Measurements from ENCODE around the gene NRG2. TPM values are rescaled to one million over a fixed set of nuclear protein-coding genes. Genes with fewer than 3 reads are reported as not detected.

Gene NRG2
- total and polyA plus RNA-seq, 3 experiments from 2014 or later = 0.18 to 0.24 TPM; not detected in 1

DNA sequence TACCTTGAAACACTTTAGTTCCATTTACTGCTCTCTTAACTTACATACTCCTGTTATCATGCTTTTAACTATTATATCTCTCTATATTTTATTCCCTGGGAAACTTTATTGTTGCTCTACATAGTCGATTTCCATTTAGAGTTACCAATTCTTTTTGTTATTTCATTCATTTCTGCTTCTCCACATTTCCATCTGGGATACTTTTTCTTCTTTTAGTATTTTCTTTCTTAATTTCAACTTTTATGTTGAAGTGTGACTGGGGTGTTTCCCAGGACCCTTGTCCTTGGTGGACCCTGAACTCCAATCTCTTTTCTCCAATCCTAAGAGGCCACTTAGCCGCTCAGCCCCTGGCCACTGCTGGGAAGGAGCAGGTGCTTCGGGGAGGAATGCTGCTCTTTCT lies 211.5 kb downstream of the NRG2 start:
- H3K4me1 ChIP-seq (ENCODE audit: insufficient read depth, low read length) = no peaks in the 10 kb centered on the region
- ChIA-PET POLR2A (no interaction called here), CTCF (no interaction called here)
- no peaks in the 10 kb centered on the region for H3K36me3 ChIP-seq (ENCODE audit: insufficient read depth, low read length)
- H3K27ac Mint-ChIP-seq = no peak overlapping the region
- H3K27ac ChIP-seq (ENCODE audit: low read depth, low read length) = no peak overlapping the region
- H3K4me3 Mint-ChIP-seq = no peak overlapping the region
- no peak overlapping the region for H3K4me3 ChIP-seq (ENCODE audit: low read length)
- no peaks in the 10 kb centered on the region for H3K4me1 Mint-ChIP-seq
- no peaks in the 10 kb centered on the region for H3K9me3 Mint-ChIP-seq
- H3K36me3 Mint-ChIP-seq = peaks cover 0 to 8% (median 0%) of the 10 kb centered on the region in 3 donors
- no peaks in the 10 kb centered on the region for H3K9me3 ChIP-seq (ENCODE audit: low read length)
- H3K27me3 ChIP-seq (ENCODE audit: insufficient read depth, low read length, poor library complexity, severe bottlenecking) = no peaks in the 10 kb centered on the region
- DNase-seq = no peak
- H3K27me3 Mint-ChIP-seq = peaks cover 22 to 38% of the 10 kb centered on the region in 2 donors

DNA sequence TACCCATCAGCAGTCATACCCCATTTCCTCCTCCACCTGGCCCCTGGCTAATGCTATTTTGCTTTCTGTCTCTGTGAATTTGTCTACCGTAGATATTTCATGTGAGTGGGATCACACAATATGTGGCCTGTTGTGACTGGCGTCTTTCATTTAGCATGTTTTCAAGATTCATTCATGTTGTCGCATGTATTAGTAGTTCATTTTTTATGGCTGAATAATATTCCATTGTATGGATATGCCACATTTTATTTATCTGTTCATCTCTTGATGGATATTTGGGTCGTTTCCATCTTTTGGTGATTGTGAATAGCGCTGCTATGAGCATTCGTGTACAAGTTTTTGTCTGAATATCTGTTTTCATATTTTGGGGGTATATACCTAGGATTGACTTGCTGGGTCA lies 213.6 kb downstream of the NRG2 start:
- Histone ChIP-seq H3K4me3 (ENCODE audit: low read length) (no peak overlapping the region), H3K27ac (ENCODE audit: low read depth, low read length) (no peak overlapping the region), H3K9me3 (ENCODE audit: low read length) (no peaks in the 10 kb centered on the region), H3K4me1 (ENCODE audit: insufficient read depth, low read length) (no peaks in the 10 kb centered on the region), H3K36me3 (ENCODE audit: insufficient read depth, low read length) (no peaks in the 10 kb centered on the region), H3K27me3 (ENCODE audit: insufficient read depth, low read length, poor library complexity, severe bottlenecking) (no peaks in the 10 kb centered on the region)
- peaks cover 0 to 8% (median 0%) of the 10 kb centered on the region in 3 donors for H3K36me3 Mint-ChIP-seq
- DNase-seq = no peak
- H3K4me1 Mint-ChIP-seq = no peaks in the 10 kb centered on the region
- no peaks in the 10 kb centered on the region for H3K9me3 Mint-ChIP-seq
- no peak overlapping the region for H3K27ac Mint-ChIP-seq
- POLR2A ChIA-PET = no interaction called here
- H3K4me3 Mint-ChIP-seq = no peak overlapping the region
- CTCF ChIA-PET = no interaction called here
- H3K27me3 Mint-ChIP-seq = peaks cover 13 to 22% of the 10 kb centered on the region in 2 donors

DNA sequence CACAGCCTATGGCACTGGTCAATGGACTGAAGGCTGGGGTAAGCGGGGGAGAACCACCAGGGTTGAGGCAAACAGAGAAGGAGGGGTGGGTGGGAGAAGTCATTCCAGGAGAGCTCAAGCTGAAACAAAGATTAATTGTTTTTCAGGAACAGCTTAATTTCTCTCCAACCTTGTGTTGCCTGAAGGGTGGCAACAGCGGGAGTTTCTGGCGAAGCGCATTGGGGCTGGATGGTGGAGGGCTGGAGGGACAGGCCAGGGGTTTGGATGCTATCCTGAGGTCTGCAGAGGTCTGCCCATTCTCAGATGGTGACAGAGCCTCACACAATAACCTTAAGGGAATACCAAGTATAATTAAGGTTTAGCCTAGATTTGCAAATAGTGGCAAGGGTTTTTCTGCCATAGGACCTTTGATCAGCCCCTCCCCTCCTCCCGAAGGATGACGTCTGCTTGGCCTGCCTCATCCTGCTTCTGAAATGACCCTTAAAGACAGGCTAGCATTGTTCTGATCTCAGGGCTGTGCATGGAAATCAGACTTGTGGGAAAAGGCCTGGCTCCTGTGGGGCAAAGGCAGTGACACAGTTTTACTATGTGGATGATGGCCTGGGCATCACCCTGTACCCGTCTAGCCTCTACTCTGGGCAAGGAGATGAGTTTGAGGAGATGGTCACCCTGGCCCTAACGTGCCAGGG lies 214.7 kb downstream of the NRG2 start:
- Mint-ChIP-seq H3K36me3 (peaks cover 0 to 8% (median 0%) of the 10 kb centered on the region in 3 donors), H3K4me1 (no peaks in the 10 kb centered on the region), H3K27ac (no peak overlapping the region), H3K4me3 (no peak overlapping the region), H3K9me3 (no peaks in the 10 kb centered on the region), H3K27me3 (peaks cover 7 to 19% of the 10 kb centered on the region in 2 donors)
- CTCF ChIA-PET = no interaction called here
- no peaks in the 10 kb centered on the region for H3K4me1 ChIP-seq (ENCODE audit: insufficient read depth, low read length)
- H3K4me3 ChIP-seq (ENCODE audit: low read length) = no peak overlapping the region
- POLR2A ChIA-PET = interaction anchor here (0.5 kb wide), 1 partner anchor 13 kb away, joined by 7 read pairs; no protein-coding TSS in a partner anchor
- DNase-seq = peak in 1 of 5 donors; percentile 21
- H3K27ac ChIP-seq (ENCODE audit: low read depth, low read length) = no peak overlapping the region
- no peaks in the 10 kb centered on the region for H3K36me3 ChIP-seq (ENCODE audit: insufficient read depth, low read length)
- no peaks in the 10 kb centered on the region for H3K9me3 ChIP-seq (ENCODE audit: low read length)
- H3K27me3 ChIP-seq (ENCODE audit: insufficient read depth, low read length, poor library complexity, severe bottlenecking) = no peaks in the 10 kb centered on the region

DNA sequence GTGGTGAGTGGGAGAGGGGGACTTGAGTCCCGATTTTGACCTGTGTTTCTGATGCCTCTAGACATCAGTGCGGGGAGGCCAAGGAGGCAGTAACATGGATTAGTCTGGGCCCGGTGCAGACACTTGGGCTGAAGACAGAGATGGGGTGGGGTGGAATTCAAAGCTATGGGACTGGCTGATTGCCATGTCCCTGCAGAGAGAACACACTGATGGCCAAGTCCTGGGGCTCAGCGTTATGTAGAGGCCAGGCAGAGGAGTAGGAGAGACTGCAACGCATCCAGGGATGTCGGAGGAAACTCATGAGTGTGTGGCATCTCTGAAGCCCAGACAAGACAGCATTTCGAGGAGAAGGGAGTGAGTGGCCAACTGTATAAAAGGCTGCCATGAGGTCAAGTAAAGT lies 217.4 kb downstream of the NRG2 start:
- H3K27ac ChIP-seq (ENCODE audit: low read depth, low read length) = no peak overlapping the region
- Mint-ChIP-seq H3K27me3 (peaks cover 6 to 10% of the 10 kb centered on the region in 2 donors), H3K4me1 (no peaks in the 10 kb centered on the region), H3K36me3 (peaks cover 0 to 8% (median 0%) of the 10 kb centered on the region in 3 donors), H3K9me3 (no peaks in the 10 kb centered on the region), H3K27ac (peak overlapping the region in 1 of 8 donors; percentile 0), H3K4me3 (no peak overlapping the region)
- no peaks in the 10 kb centered on the region for H3K36me3 ChIP-seq (ENCODE audit: insufficient read depth, low read length)
- no peaks in the 10 kb centered on the region for H3K9me3 ChIP-seq (ENCODE audit: low read length)
- CTCF ChIA-PET = no interaction called here
- POLR2A ChIA-PET = no interaction called here
- no peaks in the 10 kb centered on the region for H3K27me3 ChIP-seq (ENCODE audit: insufficient read depth, low read length, poor library complexity, severe bottlenecking)
- H3K4me3 ChIP-seq (ENCODE audit: low read length) = no peak overlapping the region
- DNase-seq = no peak
- no peaks in the 10 kb centered on the region for H3K4me1 ChIP-seq (ENCODE audit: insufficient read depth, low read length)

DNA sequence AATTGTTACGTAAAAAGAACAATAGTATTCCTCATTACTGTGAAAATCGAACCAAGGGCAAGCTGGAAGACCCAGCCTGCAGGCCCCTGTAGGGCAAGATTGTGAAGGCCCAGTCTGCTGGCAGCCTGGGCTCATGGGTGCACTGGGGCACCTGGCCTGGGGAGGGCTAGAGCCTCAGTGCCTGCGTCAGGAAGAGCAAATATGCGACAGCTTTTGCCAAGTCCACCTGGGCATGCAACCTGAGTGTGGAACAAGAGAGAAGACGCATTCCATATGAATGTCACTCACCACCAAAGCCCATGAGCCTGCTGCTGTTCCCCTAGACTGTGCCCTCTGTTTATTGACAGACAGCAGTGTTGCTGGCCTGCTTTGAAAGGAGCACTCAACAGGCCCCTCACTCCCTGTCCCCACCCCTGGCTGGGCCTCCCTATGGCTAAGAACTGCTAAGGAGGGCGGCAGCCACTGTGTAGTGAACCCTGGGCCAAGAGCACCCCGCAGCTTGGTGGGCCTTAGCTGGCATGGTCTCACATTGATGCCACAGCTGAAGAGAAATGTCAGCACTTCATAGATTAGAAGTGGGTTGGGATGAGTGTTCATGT lies 219.2 kb downstream of the NRG2 start:
- no peak overlapping the region for H3K4me3 ChIP-seq (ENCODE audit: low read length)
- no peaks in the 10 kb centered on the region for H3K27me3 ChIP-seq (ENCODE audit: insufficient read depth, low read length, poor library complexity, severe bottlenecking)
- no peak for DNase-seq
- ChIA-PET CTCF (interaction anchor here (1.6 kb wide), 1 partner anchor 37 kb away, joined by 4 read pairs; no protein-coding TSS in a partner anchor), POLR2A (no interaction called here)
- Mint-ChIP-seq H3K4me3 (no peak overlapping the region), H3K36me3 (peaks cover 0 to 11% (median 0%) of the 10 kb centered on the region in 3 donors), H3K27me3 (peaks cover 7 to 24% of the 10 kb centered on the region in 2 donors), H3K4me1 (no peaks in the 10 kb centered on the region), H3K9me3 (peaks cover 2 to 7% (median 2%) of the 10 kb centered on the region in 5 donors), H3K27ac (peak overlapping the region in 1 of 8 donors; percentile 44)
- H3K36me3 ChIP-seq (ENCODE audit: insufficient read depth, low read length) = no peaks in the 10 kb centered on the region
- H3K27ac ChIP-seq (ENCODE audit: low read depth, low read length) = no peak overlapping the region
- H3K9me3 ChIP-seq (ENCODE audit: low read length) = no peaks in the 10 kb centered on the region
- H3K4me1 ChIP-seq (ENCODE audit: insufficient read depth, low read length) = no peaks in the 10 kb centered on the region

DNA sequence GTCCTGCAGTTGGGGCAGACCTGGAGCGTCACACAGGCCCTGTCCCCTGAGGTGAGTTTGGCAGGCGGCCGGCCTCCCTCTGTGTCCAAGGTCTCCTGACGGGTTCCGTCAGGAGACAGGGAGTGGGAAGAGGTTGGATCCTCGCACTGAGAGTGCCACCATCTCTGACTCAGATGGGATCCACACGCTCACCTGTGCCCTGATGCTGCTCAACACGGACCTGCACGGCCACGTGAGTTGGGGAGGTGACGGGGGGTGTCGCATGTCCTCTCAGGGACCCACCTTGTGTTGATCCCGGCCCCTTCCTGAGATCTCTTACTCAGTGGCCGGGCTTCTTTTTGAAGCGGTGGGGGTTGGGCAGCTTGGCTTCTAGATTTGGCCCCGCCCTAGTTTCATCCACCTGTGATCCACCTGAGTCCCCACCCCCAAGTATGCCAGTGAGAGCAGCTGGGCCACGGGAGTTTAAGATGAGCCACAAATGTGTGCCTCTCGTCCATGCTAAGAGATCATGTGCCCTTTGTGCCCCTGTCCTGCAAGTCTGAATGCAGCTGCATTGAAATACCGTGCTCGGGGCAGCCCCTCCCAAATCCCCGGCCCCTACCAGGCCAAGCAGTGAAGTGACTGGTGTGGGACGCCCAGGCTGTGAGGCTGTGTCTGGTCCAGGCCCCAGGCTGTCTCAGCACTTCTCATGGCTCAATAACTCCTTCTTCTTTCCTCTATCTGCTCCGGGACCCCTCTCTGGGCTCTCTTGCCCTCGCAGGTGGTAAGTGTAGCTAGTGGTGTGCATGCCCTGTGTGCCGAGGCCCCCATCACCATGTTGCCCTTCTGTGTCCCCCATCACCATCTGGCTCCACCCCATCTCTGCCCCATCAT lies 220.3 kb downstream of the NRG2 start:
- Mint-ChIP-seq H3K36me3 (peaks cover 0 to 12% (median 0%) of the 10 kb centered on the region in 3 donors), H3K27me3 (peaks cover 11 to 27% of the 10 kb centered on the region in 2 donors), H3K4me1 (no peaks in the 10 kb centered on the region), H3K27ac (no peak overlapping the region), H3K9me3 (peaks cover 3 to 12% (median 7%) of the 10 kb centered on the region in 5 donors), H3K4me3 (no peak overlapping the region)
- Histone ChIP-seq H3K27ac (ENCODE audit: low read depth, low read length) (no peak overlapping the region), H3K9me3 (ENCODE audit: low read length) (no peaks in the 10 kb centered on the region), H3K36me3 (ENCODE audit: insufficient read depth, low read length) (no peaks in the 10 kb centered on the region), H3K4me1 (ENCODE audit: insufficient read depth, low read length) (no peaks in the 10 kb centered on the region), H3K4me3 (ENCODE audit: low read length) (no peak overlapping the region), H3K27me3 (ENCODE audit: insufficient read depth, low read length, poor library complexity, severe bottlenecking) (no peaks in the 10 kb centered on the region)
- ChIA-PET POLR2A (no interaction called here), CTCF (interaction anchor here (1.6 kb wide), 1 partner anchor 36 kb away, joined by 4 read pairs; no protein-coding TSS in a partner anchor)
- no peak for DNase-seq

DNA sequence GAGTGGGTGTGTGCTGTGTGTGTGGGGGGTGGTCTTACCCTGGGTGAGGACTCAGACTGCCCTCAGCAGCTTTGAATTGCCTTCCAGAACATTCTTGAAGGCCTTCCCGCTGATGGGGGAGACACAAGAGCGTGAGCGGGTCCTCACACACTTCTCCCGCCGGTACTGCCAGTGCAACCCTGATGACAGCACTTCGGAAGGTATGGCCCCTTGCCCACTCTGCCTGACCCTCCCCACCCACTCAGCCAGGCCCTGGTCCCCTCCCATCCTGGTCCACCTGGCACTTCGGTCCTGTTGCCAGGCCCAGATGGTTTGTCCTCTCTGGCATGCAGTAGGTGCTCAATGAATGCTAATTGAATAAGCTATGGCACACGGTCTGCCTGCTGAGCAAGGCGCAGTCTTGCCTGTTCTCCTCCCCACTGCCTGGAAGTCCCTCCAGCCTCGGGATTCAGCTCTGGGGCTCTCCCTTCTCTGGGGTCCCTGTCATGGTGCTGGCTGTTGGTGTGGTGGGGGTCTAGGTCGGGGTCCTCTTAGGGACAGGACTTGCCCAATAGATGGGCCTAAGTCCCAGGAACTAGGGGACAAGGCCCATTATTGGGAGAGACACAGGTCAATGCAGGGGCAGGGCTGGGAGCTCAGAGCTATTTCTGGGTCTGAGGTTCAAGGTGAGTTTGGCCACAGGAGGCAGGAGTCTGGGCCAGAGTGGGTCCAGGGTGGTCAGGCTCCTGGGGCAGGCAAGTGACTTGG lies 221.1 kb downstream of the NRG2 start:
- peaks cover 0 to 5% (median 0%) of the 10 kb centered on the region in 3 donors for H3K36me3 Mint-ChIP-seq
- peaks cover 11 to 32% of the 10 kb centered on the region in 2 donors for H3K27me3 Mint-ChIP-seq
- H3K27ac Mint-ChIP-seq = no peak overlapping the region
- H3K4me3 Mint-ChIP-seq = no peak overlapping the region
- POLR2A ChIA-PET = no interaction called here
- Histone ChIP-seq H3K27me3 (ENCODE audit: insufficient read depth, low read length, poor library complexity, severe bottlenecking) (no peaks in the 10 kb centered on the region), H3K9me3 (ENCODE audit: low read length) (no peaks in the 10 kb centered on the region), H3K36me3 (ENCODE audit: insufficient read depth, low read length) (no peaks in the 10 kb centered on the region), H3K4me3 (ENCODE audit: low read length) (no peak overlapping the region), H3K4me1 (ENCODE audit: insufficient read depth, low read length) (no peaks in the 10 kb centered on the region), H3K27ac (ENCODE audit: low read depth, low read length) (no peak overlapping the region)
- peaks cover 3 to 12% (median 7%) of the 10 kb centered on the region in 5 donors for H3K9me3 Mint-ChIP-seq
- CTCF ChIA-PET = no interaction called here
- no peaks in the 10 kb centered on the region for H3K4me1 Mint-ChIP-seq
- no peak for DNase-seq

Data from CD8-positive, alpha-beta memory T cell (primary cell).